Keratinocyte (primary cell): ENCODE measurements around the gene ICE2. TPM values are rescaled to one million over a fixed set of nuclear protein-coding genes. Genes with fewer than 3 reads are reported as not detected.

Experiments
- DNase-seq: peaks from one replicate; pipeline ENCODE4 v3.0.0-alpha.2; 2011; ENCODE audit warnings: low read depth, missing footprints, low spot score
- FAIRE-seq: peaks from 2 replicates; lab custom pipeline; 2011; peaks lifted over from hg19 to GRCh38; lab: Jason Lieb, UNC
- H2AFZ ChIP-seq: 2 replicates; pipeline ENCODE4 v1.6.0; 2012; ENCODE audit warnings: low read length, control low read depth, inconsistent platforms; ENCODE audit not compliant: control insufficient read depth
- H3K27ac ChIP-seq: 2 replicates; pipeline ENCODE4 v1.5.1; 2011; ENCODE audit warnings: low read length; ENCODE audit not compliant: control insufficient read depth, insufficient read depth
- H3K27me3 ChIP-seq: 3 replicates; pipeline ENCODE4 v1.6.0; 2011; ENCODE audit warnings: low read length; ENCODE audit not compliant: control insufficient read depth, insufficient read depth; ENCODE audit errors: extremely low read depth
- H3K36me3 ChIP-seq, 2 experiments: 2 replicates in 1 of 2; 3 replicates in 1 of 2; pipeline ENCODE4 v1.5.1; 2011; ENCODE audit warnings: low read length in 2 of 2, mild to moderate bottlenecking in 1 of 2; ENCODE audit not compliant: control insufficient read depth in 2 of 2, insufficient read depth in 2 of 2; ENCODE audit errors: extremely low read depth in 1 of 2
- H3K4me1 ChIP-seq: 3 replicates; pipeline ENCODE4 v1.5.1; 2011; ENCODE audit warnings: low read length; ENCODE audit not compliant: control insufficient read depth, insufficient read depth; ENCODE audit errors: extremely low read depth
- H3K4me2 ChIP-seq: 3 replicates; pipeline ENCODE4 v1.6.0; 2011; ENCODE audit warnings: low read depth, low read length; ENCODE audit not compliant: control insufficient read depth, insufficient read depth; ENCODE audit errors: extremely low read depth
- H3K4me3 ChIP-seq, 3 experiments: fragments of 200-600 bp in 1 of 3; sonication (generic) in 1 of 3; 2 replicates in 2 of 3; 3 replicates in 1 of 3; pipeline ENCODE4 v1.5.1; 2011 to 2016; ENCODE audit warnings: low read length in 3 of 3, mild to moderate bottlenecking in 3 of 3, control low read depth in 2 of 3, inconsistent platforms in 1 of 3, low read depth in 1 of 3, mixed read lengths in 1 of 3, mixed run types in 1 of 3, moderate library complexity in 1 of 3; ENCODE audit not compliant: control insufficient read depth in 2 of 3, insufficient read depth in 2 of 3; ENCODE audit errors: extremely low read depth in 1 of 3
- H3K79me2 ChIP-seq: 2 replicates; pipeline ENCODE4 v1.6.0; 2012; ENCODE audit warnings: low read length; ENCODE audit not compliant: control insufficient read depth, insufficient read depth
- H3K9ac ChIP-seq: 3 replicates; pipeline ENCODE4 v1.6.0; 2011; ENCODE audit warnings: low read length; ENCODE audit not compliant: control insufficient read depth, insufficient read depth; ENCODE audit errors: extremely low read depth
- H3K9me1 ChIP-seq: 3 replicates; pipeline ENCODE4 v1.6.0; 2011; ENCODE audit warnings: low read length; ENCODE audit not compliant: control insufficient read depth, insufficient read depth; ENCODE audit errors: extremely low read depth
- H3K9me3 ChIP-seq: 2 replicates; pipeline ENCODE4 v1.5.1; 2012; ENCODE audit warnings: low read depth, low read length; ENCODE audit not compliant: control insufficient read depth
- H4K20me1 ChIP-seq: 3 replicates; pipeline ENCODE4 v1.6.0; 2011; ENCODE audit warnings: low read length; ENCODE audit not compliant: control insufficient read depth, insufficient read depth; ENCODE audit errors: extremely low read depth
- EZH2 ChIP-seq: IDR thresholded peaks from one replicate; pipeline ENCODE4 v1.6.1; 2012; ENCODE audit warnings: inconsistent platforms, mild to moderate bottlenecking, low read length, moderate library complexity
- dilution Hi-C: fragments of 300-500 bp; cut with MboI; formaldehyde crosslinking; loops from one replicate; pipeline ENCODE4 v1.7.0; 2020; ENCODE audit warnings: low sequenced_read_pairs; ENCODE audit not compliant: extremely low pct_ligation_motif_present
- polyA minus RNA-seq, 3 experiments: library from RNA; depleted of rRNA, polyadenylated mRNA; stranded (reverse); fragments of >200 nt; gene quantifications; 1 replicate in 1 of 3; 2 replicates in 1 of 3; 3 replicates in 1 of 3; pipeline ENCODE4 v1.2.3, GENCODE V29; 2011
- polyA plus RNA-seq, 5 experiments: library from polyadenylated mRNA; depleted of rRNA in 3 of 5; stranded (reverse) in 3 of 5; stranded (forward) in 1 of 5; unstranded in 1 of 5; fragments of >200 nt; gene quantifications; 1 replicate in 1 of 5; 2 replicates in 3 of 5; 3 replicates in 1 of 5; pipeline versions ENCODE4 v1.2.1 to v1.2.3, GENCODE V29; 2011 to 2012; ENCODE audit warnings: missing spikeins in 2 of 5, low read depth in 1 of 5, low replicate concordance in 1 of 5
- TF ChIP-seq, protein P1 (sequence below), 3 experiments: IDR thresholded peaks in 1 of 3; conservative IDR thresholded peaks in 1 of 3; optimal IDR thresholded peaks in 1 of 3; 2 replicates in 2 of 3; 3 replicates in 1 of 3; pipeline versions ENCODE3 to v1.5.1; 2011; ENCODE audit warnings: low read length in 3 of 3, mild to moderate bottlenecking in 3 of 3, moderate library complexity in 2 of 3, control low read depth in 1 of 3, inconsistent platforms in 1 of 3; ENCODE audit not compliant: insufficient read depth in 2 of 3; ENCODE audit errors: extremely low read depth in 1 of 3

The ICE2 gene, protein sequence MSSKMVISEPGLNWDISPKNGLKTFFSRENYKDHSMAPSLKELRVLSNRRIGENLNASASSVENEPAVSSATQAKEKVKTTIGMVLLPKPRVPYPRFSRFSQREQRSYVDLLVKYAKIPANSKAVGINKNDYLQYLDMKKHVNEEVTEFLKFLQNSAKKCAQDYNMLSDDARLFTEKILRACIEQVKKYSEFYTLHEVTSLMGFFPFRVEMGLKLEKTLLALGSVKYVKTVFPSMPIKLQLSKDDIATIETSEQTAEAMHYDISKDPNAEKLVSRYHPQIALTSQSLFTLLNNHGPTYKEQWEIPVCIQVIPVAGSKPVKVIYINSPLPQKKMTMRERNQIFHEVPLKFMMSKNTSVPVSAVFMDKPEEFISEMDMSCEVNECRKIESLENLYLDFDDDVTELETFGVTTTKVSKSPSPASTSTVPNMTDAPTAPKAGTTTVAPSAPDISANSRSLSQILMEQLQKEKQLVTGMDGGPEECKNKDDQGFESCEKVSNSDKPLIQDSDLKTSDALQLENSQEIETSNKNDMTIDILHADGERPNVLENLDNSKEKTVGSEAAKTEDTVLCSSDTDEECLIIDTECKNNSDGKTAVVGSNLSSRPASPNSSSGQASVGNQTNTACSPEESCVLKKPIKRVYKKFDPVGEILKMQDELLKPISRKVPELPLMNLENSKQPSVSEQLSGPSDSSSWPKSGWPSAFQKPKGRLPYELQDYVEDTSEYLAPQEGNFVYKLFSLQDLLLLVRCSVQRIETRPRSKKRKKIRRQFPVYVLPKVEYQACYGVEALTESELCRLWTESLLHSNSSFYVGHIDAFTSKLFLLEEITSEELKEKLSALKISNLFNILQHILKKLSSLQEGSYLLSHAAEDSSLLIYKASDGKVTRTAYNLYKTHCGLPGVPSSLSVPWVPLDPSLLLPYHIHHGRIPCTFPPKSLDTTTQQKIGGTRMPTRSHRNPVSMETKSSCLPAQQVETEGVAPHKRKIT
- 18.7 to 34.1 TPM (median 29.4 TPM) in 3 replicates for polyA plus RNA-seq
- polyA plus RNA-seq (2011; ENCODE audit: low read depth): 39.5 TPM
- polyA plus RNA-seq (2011; cell fraction: cytosol; rRNA removed): 12.2 and 36.9 TPM in 2 replicates
- 30.9 and 33.4 TPM in 2 replicates for polyA plus RNA-seq (2011; cell fraction: nucleus; rRNA removed)
- polyA plus RNA-seq (2012; ENCODE audit: low replicate concordance): 16.6 and 21.3 TPM in 2 replicates
- 11.9 to 37.1 TPM (median 20.0 TPM) in 3 replicates for polyA minus RNA-seq
- polyA minus RNA-seq (2011; cell fraction: cytosol; rRNA and poly(A)+ RNA removed): 19.8 TPM
- 37.0 and 43.3 TPM in 2 replicates for polyA minus RNA-seq (2011; cell fraction: nucleus; rRNA and poly(A)+ RNA removed)

DNA sequence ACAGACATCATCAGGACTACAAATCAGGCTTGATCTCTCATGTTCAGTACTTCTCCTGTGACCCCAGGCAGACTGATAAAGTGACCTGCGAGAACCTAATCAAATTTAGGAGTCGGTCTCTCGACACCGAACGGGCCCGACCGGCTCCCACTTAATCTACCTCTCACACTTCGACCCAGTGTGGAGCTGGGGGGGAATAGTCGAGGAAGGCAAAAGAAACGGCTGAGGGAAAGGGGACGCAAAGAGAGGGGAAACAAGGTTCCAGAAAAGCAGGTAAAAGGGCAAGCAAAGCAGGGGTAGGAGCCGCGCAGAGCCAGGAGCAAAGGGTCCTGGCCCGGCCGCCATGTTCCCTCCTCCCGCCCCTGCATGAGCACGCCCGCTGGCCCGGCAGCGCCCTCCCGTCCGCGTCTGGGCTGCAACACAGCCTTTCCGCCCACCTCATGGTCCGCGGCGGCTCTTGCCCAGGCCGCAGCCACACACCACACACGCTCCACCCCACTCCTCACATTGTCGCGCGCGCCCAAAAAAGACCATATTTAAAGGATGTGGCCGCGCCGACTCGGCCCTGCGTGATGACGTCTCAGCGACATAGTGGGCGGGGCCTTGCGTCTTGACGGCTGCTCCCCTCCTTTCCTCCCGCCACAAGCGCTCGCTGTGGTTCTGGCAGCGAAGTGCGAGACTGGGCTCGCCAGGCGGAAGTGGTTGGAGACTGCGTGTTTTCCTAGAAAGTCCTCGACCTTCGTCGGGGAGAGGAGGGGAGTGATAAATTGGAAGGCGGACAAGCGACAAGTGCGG, at the start of gene ICE2:
ICE2 (minus strand) TSS at position 577 of the 795 bp plus-strand sequence. CDS start 1,165 bp downstream, outside the sequence.
- Histone ChIP-seq H3K27me3 (no peaks in the 10 kb centered on the region), H3K9ac (peak within 1 kb of the TSS; percentile 96), H2AFZ (peak within 1 kb of the TSS; percentile 94), H3K36me3 (peaks cover 0 to 5% of the 10 kb centered on the region in 2 experiments), H3K4me2 (peak within 1 kb of the TSS; percentile 89), H3K4me3 (peak within 1 kb of the TSS; percentile 83 to 92 (median 89)), H3K27ac (peak within 1 kb of the TSS; percentile 94), H3K79me2 (peaks cover 35% of the 10 kb centered on the region), H4K20me1 (no peaks in the 10 kb centered on the region), H3K9me3 (no peaks in the 10 kb centered on the region), H3K4me1 (peaks cover 26% of the 10 kb centered on the region), H3K9me1 (no peaks in the 10 kb centered on the region)
- DNase-seq (peak; percentile 60), FAIRE-seq (peak; percentile 81)
- dilution Hi-C loops: no loop called here
- TF ChIP-seq, protein P1, sequence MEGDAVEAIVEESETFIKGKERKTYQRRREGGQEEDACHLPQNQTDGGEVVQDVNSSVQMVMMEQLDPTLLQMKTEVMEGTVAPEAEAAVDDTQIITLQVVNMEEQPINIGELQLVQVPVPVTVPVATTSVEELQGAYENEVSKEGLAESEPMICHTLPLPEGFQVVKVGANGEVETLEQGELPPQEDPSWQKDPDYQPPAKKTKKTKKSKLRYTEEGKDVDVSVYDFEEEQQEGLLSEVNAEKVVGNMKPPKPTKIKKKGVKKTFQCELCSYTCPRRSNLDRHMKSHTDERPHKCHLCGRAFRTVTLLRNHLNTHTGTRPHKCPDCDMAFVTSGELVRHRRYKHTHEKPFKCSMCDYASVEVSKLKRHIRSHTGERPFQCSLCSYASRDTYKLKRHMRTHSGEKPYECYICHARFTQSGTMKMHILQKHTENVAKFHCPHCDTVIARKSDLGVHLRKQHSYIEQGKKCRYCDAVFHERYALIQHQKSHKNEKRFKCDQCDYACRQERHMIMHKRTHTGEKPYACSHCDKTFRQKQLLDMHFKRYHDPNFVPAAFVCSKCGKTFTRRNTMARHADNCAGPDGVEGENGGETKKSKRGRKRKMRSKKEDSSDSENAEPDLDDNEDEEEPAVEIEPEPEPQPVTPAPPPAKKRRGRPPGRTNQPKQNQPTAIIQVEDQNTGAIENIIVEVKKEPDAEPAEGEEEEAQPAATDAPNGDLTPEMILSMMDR (optimal IDR thresholded peaks at IDR 0.05 in 1 of 3, IDR thresholded peaks at IDR 0.05 in 1 of 3, conservative IDR thresholded peaks at IDR 0.05 in 1 of 3; ENCODE audit: extremely low read depth in 1 of 3, insufficient read depth in 2 of 3, low read length in 3 of 3): no peak
- TF ChIP-seq EZH2: no peak

DNA sequence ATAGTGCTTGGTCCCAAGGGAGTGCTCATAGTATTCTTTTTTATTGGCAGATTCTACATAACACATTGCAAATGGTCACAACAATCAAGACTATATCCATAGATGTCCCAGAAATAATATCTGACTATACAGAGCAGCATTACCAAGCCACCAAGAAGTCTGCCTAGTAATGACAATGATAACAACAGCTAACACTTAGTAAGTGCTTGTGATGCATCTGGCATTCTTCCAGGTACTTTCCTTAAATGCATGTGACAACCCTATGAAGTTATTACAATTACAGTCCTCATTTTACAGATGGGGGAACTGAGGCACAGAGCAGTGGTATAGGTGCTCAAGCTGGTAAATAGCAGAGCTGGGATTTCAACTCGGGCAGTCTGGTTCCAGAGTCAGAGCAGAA, 49.6 kb upstream of the ICE2 start:
- H3K9ac ChIP-seq: no peak overlapping the region
- DNase-seq (no peak), FAIRE-seq (no peak)
- no peak overlapping the region for H3K27ac ChIP-seq
- no peak overlapping the region for H3K4me2 ChIP-seq
- H3K27me3 ChIP-seq: no peaks in the 10 kb centered on the region
- H3K9me1 ChIP-seq: no peaks in the 10 kb centered on the region
- no peaks in the 10 kb centered on the region for H4K20me1 ChIP-seq
- TF ChIP-seq, protein P1 (optimal IDR thresholded peaks at IDR 0.05 in 1 of 3, IDR thresholded peaks at IDR 0.05 in 1 of 3, conservative IDR thresholded peaks at IDR 0.05 in 1 of 3; ENCODE audit: extremely low read depth in 1 of 3, insufficient read depth in 2 of 3, low read length in 3 of 3): no peak
- no peak for TF ChIP-seq EZH2
- H3K4me3 ChIP-seq: no peak overlapping the region
- H2AFZ ChIP-seq: no peak overlapping the region
- peaks cover 27% of the 10 kb centered on the region for H3K4me1 ChIP-seq
- dilution Hi-C loops: no loop called here
- no peaks in the 10 kb centered on the region for H3K9me3 ChIP-seq
- H3K36me3 ChIP-seq: peaks cover 0 to 5% of the 10 kb centered on the region in 2 experiments
- H3K79me2 ChIP-seq: no peaks in the 10 kb centered on the region
